ENCODE results near the gene CFAP107.

- TF ChIP-seq, protein P1, sequence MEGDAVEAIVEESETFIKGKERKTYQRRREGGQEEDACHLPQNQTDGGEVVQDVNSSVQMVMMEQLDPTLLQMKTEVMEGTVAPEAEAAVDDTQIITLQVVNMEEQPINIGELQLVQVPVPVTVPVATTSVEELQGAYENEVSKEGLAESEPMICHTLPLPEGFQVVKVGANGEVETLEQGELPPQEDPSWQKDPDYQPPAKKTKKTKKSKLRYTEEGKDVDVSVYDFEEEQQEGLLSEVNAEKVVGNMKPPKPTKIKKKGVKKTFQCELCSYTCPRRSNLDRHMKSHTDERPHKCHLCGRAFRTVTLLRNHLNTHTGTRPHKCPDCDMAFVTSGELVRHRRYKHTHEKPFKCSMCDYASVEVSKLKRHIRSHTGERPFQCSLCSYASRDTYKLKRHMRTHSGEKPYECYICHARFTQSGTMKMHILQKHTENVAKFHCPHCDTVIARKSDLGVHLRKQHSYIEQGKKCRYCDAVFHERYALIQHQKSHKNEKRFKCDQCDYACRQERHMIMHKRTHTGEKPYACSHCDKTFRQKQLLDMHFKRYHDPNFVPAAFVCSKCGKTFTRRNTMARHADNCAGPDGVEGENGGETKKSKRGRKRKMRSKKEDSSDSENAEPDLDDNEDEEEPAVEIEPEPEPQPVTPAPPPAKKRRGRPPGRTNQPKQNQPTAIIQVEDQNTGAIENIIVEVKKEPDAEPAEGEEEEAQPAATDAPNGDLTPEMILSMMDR (IDR thresholded peaks at IDR 0.05), result no peak
- TF ChIP-seq POLR2A (IDR thresholded peaks at IDR 0.05) (no peak), EP300 (IDR thresholded peaks at IDR 0.05) (no peak)
These were observed 65.4 kb downstream of the CFAP107 start for GRCh38 chr1:12811409-12811784.

All from tibial nerve (tissue), 4 donors.